ENCODE measurements around the gene MAB21L3.

Gene MAB21L3

DNA sequence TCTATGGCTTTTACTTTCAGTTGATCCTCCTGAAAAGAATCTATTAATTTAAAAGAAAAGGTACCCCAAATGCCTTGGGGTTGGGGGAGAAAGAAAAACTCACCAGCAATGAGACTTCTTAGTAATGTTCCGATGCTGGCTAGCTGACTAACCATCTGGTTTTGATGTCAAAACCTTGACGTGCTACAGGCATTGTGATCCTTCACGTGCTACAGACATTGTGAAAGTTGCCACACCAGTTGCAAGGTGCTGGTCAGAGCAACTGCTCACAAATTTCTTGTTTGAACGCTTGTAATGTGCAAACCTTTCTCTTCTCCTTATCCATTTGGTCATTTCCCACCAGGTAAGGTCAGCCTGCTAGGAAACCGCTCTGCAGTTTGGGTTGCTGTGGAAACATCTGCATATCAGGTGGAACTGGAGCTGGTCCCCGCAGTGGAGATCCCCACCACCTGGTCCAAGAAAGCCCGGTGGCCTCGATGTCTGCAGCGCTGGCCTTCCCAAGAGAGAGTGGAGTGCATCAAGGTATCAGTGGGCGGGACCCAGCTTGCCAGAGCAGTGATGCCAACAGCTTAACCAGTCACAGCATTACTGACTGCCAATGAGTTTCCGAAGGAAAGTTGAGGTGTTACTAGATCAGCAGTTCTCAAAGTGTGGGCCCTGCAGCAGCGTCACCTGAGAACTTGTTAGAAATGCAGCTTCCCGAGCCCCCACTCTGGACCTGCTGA lies 16.1 kb downstream of the MAB21L3 start:
- H3K4me3 ChIP-seq (IDR thresholded peaks at IDR 0.05; ENCODE audit: insufficient read depth, low read depth, low read length), result no peak overlapping the region
- no peak overlapping the region for H3K9ac ChIP-seq
- no peaks in the 10 kb centered on the region for H3K4me1 ChIP-seq (ENCODE audit: low read depth, poor library complexity, severe bottlenecking)
- no peak overlapping the region for H3K27ac ChIP-seq
- H3K4me2 ChIP-seq, result no peak overlapping the region
- no peaks in the 10 kb centered on the region for H4K20me1 ChIP-seq (ENCODE audit: insufficient read depth)
- TF ChIP-seq, protein P1, sequence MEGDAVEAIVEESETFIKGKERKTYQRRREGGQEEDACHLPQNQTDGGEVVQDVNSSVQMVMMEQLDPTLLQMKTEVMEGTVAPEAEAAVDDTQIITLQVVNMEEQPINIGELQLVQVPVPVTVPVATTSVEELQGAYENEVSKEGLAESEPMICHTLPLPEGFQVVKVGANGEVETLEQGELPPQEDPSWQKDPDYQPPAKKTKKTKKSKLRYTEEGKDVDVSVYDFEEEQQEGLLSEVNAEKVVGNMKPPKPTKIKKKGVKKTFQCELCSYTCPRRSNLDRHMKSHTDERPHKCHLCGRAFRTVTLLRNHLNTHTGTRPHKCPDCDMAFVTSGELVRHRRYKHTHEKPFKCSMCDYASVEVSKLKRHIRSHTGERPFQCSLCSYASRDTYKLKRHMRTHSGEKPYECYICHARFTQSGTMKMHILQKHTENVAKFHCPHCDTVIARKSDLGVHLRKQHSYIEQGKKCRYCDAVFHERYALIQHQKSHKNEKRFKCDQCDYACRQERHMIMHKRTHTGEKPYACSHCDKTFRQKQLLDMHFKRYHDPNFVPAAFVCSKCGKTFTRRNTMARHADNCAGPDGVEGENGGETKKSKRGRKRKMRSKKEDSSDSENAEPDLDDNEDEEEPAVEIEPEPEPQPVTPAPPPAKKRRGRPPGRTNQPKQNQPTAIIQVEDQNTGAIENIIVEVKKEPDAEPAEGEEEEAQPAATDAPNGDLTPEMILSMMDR (conservative IDR thresholded peaks at IDR 0.05; ENCODE audit: low read depth, low read length), result no peak
- no peaks in the 10 kb centered on the region for H3K79me2 ChIP-seq (ENCODE audit: insufficient read depth, low read depth)
- H2AFZ ChIP-seq (ENCODE audit: low read depth), result no peak overlapping the region
- H3K27me3 ChIP-seq (ENCODE audit: insufficient read depth, low read depth), result no peaks in the 10 kb centered on the region
- no peaks in the 10 kb centered on the region for H3K36me3 ChIP-seq (ENCODE audit: insufficient read depth)

DNA sequence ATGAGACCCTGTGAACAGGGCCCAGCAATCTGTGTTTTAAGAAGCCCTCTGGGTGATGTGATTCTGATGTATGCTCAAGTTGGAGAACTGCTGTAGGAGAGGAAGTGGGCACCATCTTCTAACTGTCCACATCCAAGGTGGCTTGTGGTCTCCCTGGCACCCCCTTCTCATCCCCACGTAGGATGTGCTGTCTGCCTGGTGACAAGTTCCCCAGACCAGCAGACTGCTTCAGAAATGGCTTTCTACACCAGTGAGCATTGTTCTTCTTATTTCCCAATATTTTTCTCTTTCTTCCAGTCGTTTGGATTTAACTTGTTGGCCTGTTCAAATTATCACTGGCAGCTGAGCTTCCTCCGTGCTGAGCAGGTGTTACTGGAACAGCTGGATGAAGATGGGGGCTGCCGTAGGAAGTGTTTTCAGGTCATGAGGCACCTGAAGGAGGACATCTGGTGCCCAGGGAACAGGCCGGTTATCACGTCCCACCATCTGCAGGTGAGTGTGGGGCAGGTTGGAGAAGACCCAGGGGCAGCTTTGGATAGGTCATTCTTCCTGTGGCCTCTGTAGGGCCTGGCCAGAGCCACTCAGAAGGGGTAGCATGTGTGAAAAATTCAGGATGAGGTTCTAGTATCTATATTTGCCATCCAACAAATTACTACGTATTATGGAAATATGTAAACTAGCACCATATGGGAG lies 16.8 kb downstream of the MAB21L3 start:
- no peaks in the 10 kb centered on the region for H3K27me3 ChIP-seq (ENCODE audit: insufficient read depth, low read depth)
- H3K4me2 ChIP-seq, result no peak overlapping the region
- no peak overlapping the region for H3K27ac ChIP-seq
- H3K4me3 ChIP-seq (IDR thresholded peaks at IDR 0.05; ENCODE audit: insufficient read depth, low read depth, low read length), result no peak overlapping the region
- no peaks in the 10 kb centered on the region for H4K20me1 ChIP-seq (ENCODE audit: insufficient read depth)
- no peaks in the 10 kb centered on the region for H3K79me2 ChIP-seq (ENCODE audit: insufficient read depth, low read depth)
- H3K9ac ChIP-seq, result no peak overlapping the region
- no peaks in the 10 kb centered on the region for H3K36me3 ChIP-seq (ENCODE audit: insufficient read depth)
- no peak overlapping the region for H2AFZ ChIP-seq (ENCODE audit: low read depth)
- no peaks in the 10 kb centered on the region for H3K4me1 ChIP-seq (ENCODE audit: low read depth, poor library complexity, severe bottlenecking)
- TF ChIP-seq, protein P1 (conservative IDR thresholded peaks at IDR 0.05; ENCODE audit: low read depth, low read length), result no peak

DNA sequence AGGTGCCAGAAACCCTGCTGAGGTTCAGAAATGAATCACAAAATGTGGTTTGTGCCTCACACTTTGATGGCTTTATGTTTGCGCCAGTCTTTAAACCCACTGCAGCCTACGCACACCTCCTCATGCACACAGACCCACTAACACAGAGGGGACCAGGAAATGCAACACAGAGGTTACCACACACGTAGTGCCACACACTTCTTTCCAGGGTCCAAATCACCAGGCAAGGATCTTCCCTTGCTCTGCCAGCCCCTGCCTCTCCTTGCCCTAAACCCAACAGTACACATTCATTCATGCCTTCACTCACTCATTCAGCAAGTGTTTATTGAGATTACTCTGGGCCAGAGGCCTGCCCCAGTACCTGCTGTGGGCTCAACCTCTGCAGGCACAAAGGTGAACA lies 17.5 kb downstream of the MAB21L3 start:
- no peak overlapping the region for H3K27ac ChIP-seq
- H3K4me1 ChIP-seq (ENCODE audit: low read depth, poor library complexity, severe bottlenecking), result no peaks in the 10 kb centered on the region
- H3K9ac ChIP-seq, result no peak overlapping the region
- H3K79me2 ChIP-seq (ENCODE audit: insufficient read depth, low read depth), result no peaks in the 10 kb centered on the region
- no peak overlapping the region for H3K4me2 ChIP-seq
- TF ChIP-seq, protein P1 (conservative IDR thresholded peaks at IDR 0.05; ENCODE audit: low read depth, low read length), result no peak
- no peak overlapping the region for H3K4me3 ChIP-seq (IDR thresholded peaks at IDR 0.05; ENCODE audit: insufficient read depth, low read depth, low read length)
- H2AFZ ChIP-seq (ENCODE audit: low read depth), result no peak overlapping the region
- no peaks in the 10 kb centered on the region for H3K27me3 ChIP-seq (ENCODE audit: insufficient read depth, low read depth)
- H4K20me1 ChIP-seq (ENCODE audit: insufficient read depth), result no peaks in the 10 kb centered on the region
- H3K36me3 ChIP-seq (ENCODE audit: insufficient read depth), result no peaks in the 10 kb centered on the region

DNA sequence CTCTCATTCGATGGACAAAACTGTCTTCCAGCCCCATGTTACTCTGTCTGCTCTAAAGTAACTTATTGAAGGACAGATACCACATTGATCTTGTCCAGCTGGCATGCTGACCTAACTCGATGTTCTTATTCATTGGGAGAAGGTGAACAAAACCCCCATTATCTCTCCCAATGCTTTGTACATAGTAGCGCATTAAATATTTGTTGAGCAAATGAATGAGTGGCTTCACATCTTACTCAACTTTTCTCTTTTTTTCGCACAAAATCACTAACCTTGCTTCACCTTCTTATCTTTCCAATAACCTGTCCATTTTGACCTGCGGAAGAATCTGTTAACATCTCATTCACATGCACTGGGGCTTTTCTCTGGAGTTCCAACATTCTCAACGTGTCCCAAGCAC lies 18.3 kb downstream of the MAB21L3 start:
- H4K20me1 ChIP-seq (ENCODE audit: insufficient read depth), result no peaks in the 10 kb centered on the region
- H3K4me1 ChIP-seq (ENCODE audit: low read depth, poor library complexity, severe bottlenecking), result no peaks in the 10 kb centered on the region
- H2AFZ ChIP-seq (ENCODE audit: low read depth), result no peak overlapping the region
- no peak overlapping the region for H3K9ac ChIP-seq
- no peaks in the 10 kb centered on the region for H3K27me3 ChIP-seq (ENCODE audit: insufficient read depth, low read depth)
- TF ChIP-seq, protein P1 (conservative IDR thresholded peaks at IDR 0.05; ENCODE audit: low read depth, low read length), result no peak
- no peaks in the 10 kb centered on the region for H3K79me2 ChIP-seq (ENCODE audit: insufficient read depth, low read depth)
- H3K36me3 ChIP-seq (ENCODE audit: insufficient read depth), result no peaks in the 10 kb centered on the region
- H3K4me2 ChIP-seq, result no peak overlapping the region
- no peak overlapping the region for H3K27ac ChIP-seq
- no peak overlapping the region for H3K4me3 ChIP-seq (IDR thresholded peaks at IDR 0.05; ENCODE audit: insufficient read depth, low read depth, low read length)

Measured in KMS-11 (cell line).